HepG2 (cell line): ENCODE results near the gene MIDN. TPM values are rescaled to one million over a fixed set of nuclear protein-coding genes. Genes with fewer than 3 reads are reported as not detected.

Experiments
- FOXP1 ChIP-seq, 2 experiments: fragments of 450-650 bp in 1 of 2; IDR thresholded peaks; 2 replicates each; pipeline ENCODE4 v1.6.1; 2017 to 2018; ENCODE audit warnings: antibody characterized with exemption in 1 of 2
- RFXAP ChIP-seq: sonication (generic); formaldehyde crosslinking; IDR thresholded peaks from 2 replicates; pipeline ENCODE4 v1.4.0; 2020; ENCODE audit warnings: missing genetic modification reagents, borderline replicate concordance
- SKIL ChIP-seq: sonication (generic); formaldehyde crosslinking; IDR thresholded peaks from 2 replicates; pipeline ENCODE4 v1.8.0; 2022; ENCODE audit warnings: missing genetic modification reagents, mild to moderate bottlenecking, moderate library complexity, borderline replicate concordance
- ZFP37 ChIP-seq: sonication (generic); formaldehyde crosslinking; IDR thresholded peaks from 2 replicates; pipeline ENCODE4 v1.4.0; 2020; ENCODE audit warnings: missing genetic modification reagents, borderline replicate concordance
- ZNF333 ChIP-seq: sonication (generic); formaldehyde crosslinking; IDR thresholded peaks from 2 replicates; pipeline ENCODE4 v1.4.0; 2020; ENCODE audit warnings: mild to moderate bottlenecking, missing genetic modification reagents, borderline replicate concordance
- polyA plus RNA-seq, 8 experiments: library from polyadenylated mRNA; depleted of rRNA in 3 of 8; stranded (reverse) in 7 of 8; unstranded in 1 of 8; fragments of >200 nt; fragmentation: Illumina TruSeq in 4 of 8; extraction: Trizol in 4 of 8; gene quantifications; 2 replicates each; pipeline versions ENCODE4 v1.2.1 to v1.2.3, GENCODE V29; 2011 to 2016; ENCODE audit warnings: low read depth in 4 of 8, missing spikeins in 1 of 8, mixed read lengths in 1 of 8; ENCODE audit not compliant: insufficient read depth in 1 of 8
- total RNA-seq, 5 experiments: library from RNA; depleted of rRNA; stranded (reverse); fragments of >200 nt; fragmentation: Illumina TruSeq; extraction: Trizol; gene quantifications; 2 replicates each; pipeline ENCODE4 v1.2.3, GENCODE V29; 2016; ENCODE audit warnings: low read depth in 1 of 5
- TF ChIP-seq, protein P1 (sequence below): IDR thresholded peaks from 2 replicates; pipeline ENCODE4 v1.6.1; 2016; ENCODE audit warnings: low read depth, control low read depth

The MIDN gene
- total and polyA plus RNA-seq, 2 of the 13 experiments (the other 11 are each of a cell fraction or from before 2014, with no cell fraction given): 8.4 to 18.0 TPM

DNA sequence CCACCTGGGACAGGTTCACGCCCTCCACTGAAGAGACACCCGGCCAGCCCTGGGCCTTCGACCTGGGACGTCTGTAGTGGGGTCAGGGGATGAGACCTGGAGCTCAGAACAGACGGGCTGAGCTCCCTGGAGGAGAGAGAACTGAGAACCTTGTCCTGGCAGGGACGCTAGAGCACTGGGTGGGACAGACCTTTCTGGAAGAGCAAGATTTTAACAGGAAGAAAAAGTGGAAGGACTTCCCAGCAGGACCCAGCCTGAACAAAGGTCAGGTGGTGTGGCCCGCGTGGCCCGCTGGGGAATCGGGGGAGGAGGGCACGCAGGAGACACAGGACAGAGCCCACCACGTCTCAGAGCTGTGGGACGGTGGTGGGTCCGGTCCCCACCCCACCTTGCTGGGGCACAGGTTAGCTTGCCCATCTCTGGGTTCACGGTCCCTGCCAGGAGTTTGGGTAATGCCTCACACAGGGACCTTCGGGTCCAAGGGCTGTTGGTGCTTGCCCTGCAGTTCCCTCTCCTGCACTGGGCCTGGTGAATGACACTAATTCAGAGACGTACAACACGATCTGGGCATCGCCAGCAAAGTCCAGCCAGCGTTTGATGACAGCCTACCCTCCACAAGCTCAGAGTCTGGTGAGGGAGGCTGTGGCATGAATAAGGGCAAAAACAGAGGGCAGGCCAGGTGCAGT, 36.1 kb downstream of the MIDN start (continued):
- TF ChIP-seq SKIL (CRISPR knock-in tag) (peak; percentile 10; the same call in 1 of the 2 replicates), RFXAP (CRISPR knock-in tag) (0 out of 2 replicates have a peak, but pooled peaks have one; percentile 26), ZNF333 (CRISPR knock-in tag) (0 out of 2 replicates have a peak, but pooled peaks have one; percentile 59), FOXP1 (IDR thresholded peaks at IDR 0.05) (no peak), FOXP1 (CRISPR knock-in tag; IDR thresholded peaks at IDR 0.05) (no peak), ZFP37 (CRISPR knock-in tag) (no peak)
- TF ChIP-seq, protein P1, sequence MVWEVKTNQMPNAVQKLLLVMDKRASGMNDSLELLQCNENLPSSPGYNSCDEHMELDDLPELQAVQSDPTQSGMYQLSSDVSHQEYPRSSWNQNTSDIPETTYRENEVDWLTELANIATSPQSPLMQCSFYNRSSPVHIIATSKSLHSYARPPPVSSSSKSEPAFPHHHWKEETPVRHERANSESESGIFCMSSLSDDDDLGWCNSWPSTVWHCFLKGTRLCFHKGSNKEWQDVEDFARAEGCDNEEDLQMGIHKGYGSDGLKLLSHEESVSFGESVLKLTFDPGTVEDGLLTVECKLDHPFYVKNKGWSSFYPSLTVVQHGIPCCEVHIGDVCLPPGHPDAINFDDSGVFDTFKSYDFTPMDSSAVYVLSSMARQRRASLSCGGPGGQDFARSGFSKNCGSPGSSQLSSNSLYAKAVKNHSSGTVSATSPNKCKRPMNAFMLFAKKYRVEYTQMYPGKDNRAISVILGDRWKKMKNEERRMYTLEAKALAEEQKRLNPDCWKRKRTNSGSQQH (CRISPR knock-in tag): peak; percentile 82; the same call in 1 of the 2 replicates
